Neural progenitor cell (in vitro differentiated cells): ENCODE measurements around the gene TFAP2E. TPM values are rescaled to one million over a fixed set of nuclear protein-coding genes. Genes with fewer than 3 reads are reported as not detected.
A peak's percentile ranks its signal among the peaks of the same experiment; 100 is the strongest.

Experiments used
- DNase-seq: peaks from one replicate; pipeline ENCODE4 v3.0.0-alpha.2; 2016; ENCODE audit warnings: low spot score
- H2AFZ ChIP-seq: fragments of 200-600 bp; sonication (generic); replicated peaks from 2 replicates; pipeline ENCODE4 v1.6.1; 2016; ENCODE audit warnings: antibody characterized with exemption
- H3F3A ChIP-seq: fragments of 200-600 bp; sonication (generic); 2 replicates; pipeline ENCODE4 v1.6.1; 2016; ENCODE audit warnings: antibody characterized with exemption, low read depth
- H3K27ac ChIP-seq: fragments of 200-600 bp; sonication (generic); 2 replicates; pipeline ENCODE4 v1.5.1; 2016; ENCODE audit warnings: mild to moderate bottlenecking
- H3K27me3 ChIP-seq: fragments of 200-600 bp; sonication (generic); 2 replicates; pipeline ENCODE4 v1.6.1; 2016; ENCODE audit warnings: mild to moderate bottlenecking, moderate library complexity
- H3K36me3 ChIP-seq: fragments of 200-600 bp; sonication (generic); 2 replicates; pipeline ENCODE4 v1.5.1; 2016
- H3K4me1 ChIP-seq: fragments of 200-600 bp; sonication (generic); 2 replicates; pipeline ENCODE4 v1.6.1; 2016; ENCODE audit warnings: mixed run types
- H3K4me2 ChIP-seq: fragments of 200-600 bp; sonication (generic); 2 replicates; pipeline ENCODE4 v1.6.1; 2016
- H3K4me3 ChIP-seq: fragments of 200-600 bp; sonication (generic); 2 replicates; pipeline ENCODE4 v1.5.1; 2016
- H3K79me2 ChIP-seq: fragments of 200-600 bp; sonication (generic); 2 replicates; pipeline ENCODE4 v1.6.1; 2016; ENCODE audit warnings: low read depth
- H3K9ac ChIP-seq: fragments of 200-600 bp; sonication (generic); 2 replicates; pipeline ENCODE4 v1.6.1; 2016
- H3K9me3 ChIP-seq: fragments of 200-600 bp; sonication (generic); 2 replicates; pipeline ENCODE4 v1.5.1; 2016; ENCODE audit warnings: low read depth
- H4K20me1 ChIP-seq: fragments of 200-600 bp; sonication (generic); 2 replicates; pipeline ENCODE4 v1.6.1; 2016; ENCODE audit warnings: low read depth
- H3K27ac Mint-ChIP-seq: 3 replicates; pipeline ENCODE4 v1.8.0; 2021; ENCODE audit warnings: mixed read lengths
- H3K27me3 Mint-ChIP-seq: 2 replicates; pipeline ENCODE4 v1.8.0; 2022; ENCODE audit warnings: low read depth, mild to moderate bottlenecking, inconsistent platforms, moderate library complexity, mixed read lengths; ENCODE audit not compliant: insufficient read depth
- H3K36me3 Mint-ChIP-seq: 3 replicates; pipeline ENCODE4 v1.8.0; 2021; ENCODE audit warnings: mixed read lengths
- H3K4me1 Mint-ChIP-seq: 3 replicates; pipeline ENCODE4 v1.8.0; 2021; ENCODE audit warnings: mixed read lengths
- H3K4me3 Mint-ChIP-seq: 3 replicates; pipeline ENCODE4 v1.8.0; 2021; ENCODE audit warnings: mild to moderate bottlenecking, moderate library complexity, mixed read lengths
- H3K9me3 Mint-ChIP-seq: 3 replicates; pipeline ENCODE4 v1.8.0; 2020; ENCODE audit warnings: mixed read lengths
- CTCF ChIP-seq: fragments of 200-600 bp; sonication (generic); IDR thresholded peaks from 2 replicates; pipeline ENCODE4 v1.5.1; 2017; ENCODE audit warnings: antibody characterized with exemption, mild to moderate bottlenecking
- EZH2 ChIP-seq: fragments of 200-600 bp; sonication (generic); IDR thresholded peaks from 2 replicates; pipeline ENCODE4 v1.6.1; 2017; ENCODE audit warnings: antibody characterized with exemption, mild to moderate bottlenecking, moderate library complexity
- EZH2phosphoT487 ChIP-seq: fragments of 200-600 bp; sonication (generic); IDR thresholded peaks from 2 replicates; pipeline ENCODE4 v1.6.1; 2017; ENCODE audit warnings: antibody characterized with exemption
- total RNA-seq: library from RNA; depleted of rRNA; stranded (reverse); fragments of >200 nt; gene quantifications from 2 replicates; pipeline ENCODE4 v1.2.3, GENCODE V29; 2015; ENCODE audit warnings: low replicate concordance

The TFAP2E gene
- total RNA-seq, 1 donor from 2014 or later: not detected

GRCh38 chr1:35558374-35559316, 14.5 kb upstream of the TFAP2E start:
- Mint-ChIP-seq H3K36me3 (peaks cover 5% of the 10 kb centered on the region), H3K27ac (peak overlapping the region; percentile 99), H3K4me1 (peaks cover 37% of the 10 kb centered on the region), H3K9me3 (no peaks in the 10 kb centered on the region), H3K27me3 (peaks cover 3% of the 10 kb centered on the region), H3K4me3 (peak overlapping the region; percentile 98)
- H3K4me1 ChIP-seq: peaks cover 26% of the 10 kb centered on the region
- peaks cover 45% of the 10 kb centered on the region for H4K20me1 ChIP-seq
- H3K9ac ChIP-seq: peak overlapping the region; percentile 28
- DNase-seq: peak; percentile 76
- peaks cover 30% of the 10 kb centered on the region for H3F3A ChIP-seq
- peaks cover 35% of the 10 kb centered on the region for H3K79me2 ChIP-seq
- H2AFZ ChIP-seq: no peak overlapping the region
- peak overlapping the region; percentile 97 for H3K4me3 ChIP-seq
- no peaks in the 10 kb centered on the region for H3K36me3 ChIP-seq
- no peak for TF ChIP-seq CTCF
- no peak for TF ChIP-seq EZH2
- no peak for TF ChIP-seq EZH2phosphoT487
- no peaks in the 10 kb centered on the region for H3K27me3 ChIP-seq
- H3K9me3 ChIP-seq: no peaks in the 10 kb centered on the region
- H3K4me2 ChIP-seq: peak overlapping the region; percentile 98
- peak overlapping the region; percentile 43 for H3K27ac ChIP-seq

GRCh38 chr1:35559317-35559944, 13.7 kb upstream of the TFAP2E start:
- Histone ChIP-seq H3K4me3 (no peak overlapping the region), H3K36me3 (no peaks in the 10 kb centered on the region)
- TF ChIP-seq CTCF: no peak

GRCh38 chr1:35560256-35561225, 12.6 kb upstream of the TFAP2E start:
- Mint-ChIP-seq H3K36me3 (peaks cover 10% of the 10 kb centered on the region), H3K27ac (no peak overlapping the region), H3K4me3 (no peak overlapping the region), H3K9me3 (no peaks in the 10 kb centered on the region), H3K27me3 (peaks cover 3% of the 10 kb centered on the region), H3K4me1 (peaks cover 29% of the 10 kb centered on the region)
- Histone ChIP-seq H2AFZ (no peak overlapping the region), H3K4me3 (no peak overlapping the region), H3K36me3 (no peaks in the 10 kb centered on the region), H3K4me1 (peaks cover 17% of the 10 kb centered on the region), H3K9ac (no peak overlapping the region), H3K27ac (no peak overlapping the region), H3K79me2 (peaks cover 16% of the 10 kb centered on the region), H3K27me3 (no peaks in the 10 kb centered on the region), H4K20me1 (peaks cover 32% of the 10 kb centered on the region), H3K9me3 (no peaks in the 10 kb centered on the region), H3F3A (peaks cover 19% of the 10 kb centered on the region), H3K4me2 (no peak overlapping the region)
- TF ChIP-seq EZH2phosphoT487 (no peak), CTCF (no peak), EZH2 (no peak)
- DNase-seq: no peak

More at GRCh38 chr1:35559317-35559944, 13.7 kb upstream of the TFAP2E start:
- Histone ChIP-seq H3K9me3 (no peaks in the 10 kb centered on the region), H3K27me3 (no peaks in the 10 kb centered on the region), H3K4me2 (peak overlapping the region; percentile 98), H3K4me1 (peaks cover 24% of the 10 kb centered on the region), H3F3A (peaks cover 30% of the 10 kb centered on the region), H3K79me2 (peaks cover 27% of the 10 kb centered on the region), H4K20me1 (peaks cover 37% of the 10 kb centered on the region), H3K9ac (no peak overlapping the region), H3K27ac (no peak overlapping the region), H2AFZ (no peak overlapping the region)
- Mint-ChIP-seq H3K9me3 (no peaks in the 10 kb centered on the region), H3K27me3 (peaks cover 3% of the 10 kb centered on the region), H3K36me3 (peaks cover 6% of the 10 kb centered on the region), H3K4me1 (peaks cover 37% of the 10 kb centered on the region), H3K27ac (no peak overlapping the region), H3K4me3 (peak overlapping the region; percentile 34)
- DNase-seq: no peak
